K562 (cell line): ENCODE results near the gene SLC16A9. TPM values are rescaled to one million over a fixed set of nuclear protein-coding genes. Genes with fewer than 3 reads are reported as not detected.
A peak's percentile ranks its signal among the peaks of the same experiment; 100 is the strongest.

Experiments
- ELK3 ChIP-seq: fragments of 450-650 bp; formaldehyde crosslinking; IDR thresholded peaks from 2 replicates; pipeline ENCODE4 v1.4.0; 2020; ENCODE audit warnings: mild to moderate bottlenecking
- ILK ChIP-seq: fragments of 450-650 bp; IDR thresholded peaks from 2 replicates; pipeline ENCODE4 v1.6.1; 2016; ENCODE audit warnings: missing genetic modification characterization, low read depth, mild to moderate bottlenecking, missing compliant biosample characterization, moderate library complexity, borderline replicate concordance
- MAFF ChIP-seq: IDR thresholded peaks from 2 replicates; pipeline ENCODE4 v1.6.1; 2012; ENCODE audit warnings: low read length, improper control_type of control experiment
- MAFG ChIP-seq: fragments of 450-650 bp; conservative IDR thresholded peaks from 2 replicates; pipeline ENCODE4 v1.6.1; 2016; ENCODE audit warnings: missing genetic modification characterization, missing compliant biosample characterization
- MBD2 ChIP-seq: sonication (generic); IDR thresholded peaks from 2 replicates; pipeline ENCODE4 v1.6.1; 2016; ENCODE audit warnings: low read depth, borderline replicate concordance
- NR2C2 ChIP-seq, 2 experiments: fragments of 200-800 bp in 1 of 2; sonication (Bioruptor generic) in 1 of 2; sonication (generic) in 1 of 2; formaldehyde crosslinking in 1 of 2; IDR thresholded peaks; 2 replicates each; pipeline versions ENCODE4 v1.6.1 to v1.8.0; 2016 to 2022; ENCODE audit warnings: mild to moderate bottlenecking in 1 of 2, missing compliant biosample characterization in 1 of 2, missing genetic modification characterization in 1 of 2, missing genetic modification reagents in 1 of 2
- SMARCE1 ChIP-seq: fragments of 450-650 bp; IDR thresholded peaks from 2 replicates; pipeline ENCODE4 v1.7.1; 2016; ENCODE audit warnings: mild to moderate bottlenecking
- SNRNP70 ChIP-seq: fragments of 200-400 bp; formaldehyde crosslinking; optimal IDR thresholded peaks from 2 replicates; pipeline ENCODE3; 2017; ENCODE audit warnings: low read depth, low read length
- SP1 ChIP-seq: sonication (generic); formaldehyde crosslinking; IDR thresholded peaks from 2 replicates; pipeline ENCODE4 v1.8.1; 2022; ENCODE audit warnings: mild to moderate bottlenecking, missing genetic modification reagents
- ZC3H11A ChIP-seq: IDR thresholded peaks from 2 replicates; pipeline ENCODE4 v1.6.1; 2012; ENCODE audit warnings: low read depth, low read length, improper control_type of control experiment
- ZNF316 ChIP-seq: fragments of 450-650 bp; IDR thresholded peaks from 2 replicates; pipeline ENCODE4 v1.6.1; 2016
- polyA plus RNA-seq, 8 experiments: library from polyadenylated mRNA; depleted of rRNA in 4 of 8; stranded (reverse) in 5 of 8; unstranded in 3 of 8; fragments of >200 nt; fragmentation: Nextera tagmentation in 2 of 8; fragmentation: Illumina TruSeq in 1 of 8; extraction: Ambion mirVana in 2 of 8; extraction: Trizol in 1 of 8; gene quantifications; 2 replicates each; pipeline versions ENCODE4 v1.2.1 to v1.2.3, GENCODE V29; 2011 to 2014; ENCODE audit warnings: inconsistent platforms in 1 of 8, missing spikeins in 1 of 8
- total RNA-seq, 7 experiments: library from RNA; depleted of rRNA in 6 of 7; stranded (reverse); fragments of >200 nt in 6 of 7; fragmentation: Illumina TruSeq in 2 of 7; extraction: Trizol in 2 of 7; gene quantifications; 2 replicates each; pipeline versions ENCODE4 v1.2.1 to v1.2.3, GENCODE V29; 2011 to 2021; ENCODE audit warnings: low replicate concordance in 1 of 7
- TF ChIP-seq, protein P1 (sequence below): fragments of 250-450 bp; sonication (Bioruptor Pico); IDR thresholded peaks from 2 replicates; pipeline ENCODE4 v1.4.0; 2020
- TF ChIP-seq, protein P2 (sequence below): fragments of 450-650 bp; formaldehyde crosslinking; IDR thresholded peaks from 2 replicates; pipeline ENCODE4 v1.4.0; 2022; ENCODE audit warnings: missing genetic modification characterization
- TF ChIP-seq, protein P3 (sequence below): conservative IDR thresholded peaks from 2 replicates; pipeline ENCODE4 v1.6.1; 2011; ENCODE audit warnings: low read depth, mild to moderate bottlenecking, low read length; ENCODE audit not compliant: control insufficient read depth

Gene SLC16A9
- total and polyA plus RNA-seq, 9 of the 15 experiments (the other 6 are each of a cell fraction or from before 2014, with no cell fraction given) = 0.90 to 6.4 (median 2.1) TPM

- no peak for TF ChIP-seq SP1
- TF ChIP-seq NR2C2 (CRISPR knock-in tag; IDR thresholded peaks at IDR 0.05) = no peak
- TF ChIP-seq NR2C2 (tag; IDR thresholded peaks at IDR 0.05) = no peak
- TF ChIP-seq, protein P1, sequence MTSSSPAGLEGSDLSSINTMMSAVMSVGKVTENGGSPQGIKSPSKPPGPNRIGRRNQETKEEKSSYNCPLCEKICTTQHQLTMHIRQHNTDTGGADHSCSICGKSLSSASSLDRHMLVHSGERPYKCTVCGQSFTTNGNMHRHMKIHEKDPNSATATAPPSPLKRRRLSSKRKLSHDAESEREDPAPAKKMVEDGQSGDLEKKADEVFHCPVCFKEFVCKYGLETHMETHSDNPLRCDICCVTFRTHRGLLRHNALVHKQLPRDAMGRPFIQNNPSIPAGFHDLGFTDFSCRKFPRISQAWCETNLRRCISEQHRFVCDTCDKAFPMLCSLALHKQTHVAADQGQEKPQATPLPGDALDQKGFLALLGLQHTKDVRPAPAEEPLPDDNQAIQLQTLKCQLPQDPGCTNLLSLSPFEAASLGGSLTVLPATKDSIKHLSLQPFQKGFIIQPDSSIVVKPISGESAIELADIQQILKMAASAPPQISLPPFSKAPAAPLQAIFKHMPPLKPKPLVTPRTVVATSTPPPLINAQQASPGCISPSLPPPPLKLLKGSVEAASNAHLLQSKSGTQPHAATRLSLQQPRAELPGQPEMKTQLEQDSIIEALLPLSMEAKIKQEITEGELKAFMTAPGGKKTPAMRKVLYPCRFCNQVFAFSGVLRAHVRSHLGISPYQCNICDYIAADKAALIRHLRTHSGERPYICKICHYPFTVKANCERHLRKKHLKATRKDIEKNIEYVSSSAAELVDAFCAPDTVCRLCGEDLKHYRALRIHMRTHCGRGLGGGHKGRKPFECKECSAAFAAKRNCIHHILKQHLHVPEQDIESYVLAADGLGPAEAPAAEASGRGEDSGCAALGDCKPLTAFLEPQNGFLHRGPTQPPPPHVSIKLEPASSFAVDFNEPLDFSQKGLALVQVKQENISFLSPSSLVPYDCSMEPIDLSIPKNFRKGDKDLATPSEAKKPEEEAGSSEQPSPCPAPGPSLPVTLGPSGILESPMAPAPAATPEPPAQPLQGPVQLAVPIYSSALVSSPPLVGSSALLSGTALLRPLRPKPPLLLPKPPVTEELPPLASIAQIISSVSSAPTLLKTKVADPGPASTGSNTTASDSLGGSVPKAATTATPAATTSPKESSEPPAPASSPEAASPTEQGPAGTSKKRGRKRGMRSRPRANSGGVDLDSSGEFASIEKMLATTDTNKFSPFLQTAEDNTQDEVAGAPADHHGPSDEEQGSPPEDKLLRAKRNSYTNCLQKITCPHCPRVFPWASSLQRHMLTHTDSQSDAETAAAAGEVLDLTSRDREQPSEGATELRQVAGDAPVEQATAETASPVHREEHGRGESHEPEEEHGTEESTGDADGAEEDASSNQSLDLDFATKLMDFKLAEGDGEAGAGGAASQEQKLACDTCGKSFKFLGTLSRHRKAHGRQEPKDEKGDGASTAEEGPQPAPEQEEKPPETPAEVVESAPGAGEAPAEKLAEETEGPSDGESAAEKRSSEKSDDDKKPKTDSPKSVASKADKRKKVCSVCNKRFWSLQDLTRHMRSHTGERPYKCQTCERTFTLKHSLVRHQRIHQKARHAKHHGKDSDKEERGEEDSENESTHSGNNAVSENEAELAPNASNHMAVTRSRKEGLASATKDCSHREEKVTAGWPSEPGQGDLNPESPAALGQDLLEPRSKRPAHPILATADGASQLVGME (CRISPR knock-in tag) = no peak
- TF ChIP-seq MAFF = peak; percentile 55
- TF ChIP-seq ZNF316 = peak; percentile 74
- TF ChIP-seq MBD2 = no peak
- no peak for TF ChIP-seq SMARCE1
- TF ChIP-seq SNRNP70 = no peak
- TF ChIP-seq, protein P2, sequence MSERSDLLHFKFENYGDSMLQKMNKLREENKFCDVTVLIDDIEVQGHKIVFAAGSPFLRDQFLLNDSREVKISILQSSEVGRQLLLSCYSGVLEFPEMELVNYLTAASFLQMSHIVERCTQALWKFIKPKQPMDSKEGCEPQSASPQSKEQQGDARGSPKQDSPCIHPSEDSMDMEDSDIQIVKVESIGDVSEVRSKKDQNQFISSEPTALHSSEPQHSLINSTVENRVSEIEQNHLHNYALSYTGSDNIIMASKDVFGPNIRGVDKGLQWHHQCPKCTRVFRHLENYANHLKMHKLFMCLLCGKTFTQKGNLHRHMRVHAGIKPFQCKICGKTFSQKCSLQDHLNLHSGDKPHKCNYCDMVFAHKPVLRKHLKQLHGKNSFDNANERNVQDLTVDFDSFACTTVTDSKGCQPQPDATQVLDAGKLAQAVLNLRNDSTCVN (CRISPR knock-in tag) = no peak
- TF ChIP-seq MAFG (tag) = peak; percentile 56
- TF ChIP-seq ILK (tag) = no peak
- no peak for TF ChIP-seq ELK3 (CRISPR knock-in tag)
- TF ChIP-seq, protein P3, sequence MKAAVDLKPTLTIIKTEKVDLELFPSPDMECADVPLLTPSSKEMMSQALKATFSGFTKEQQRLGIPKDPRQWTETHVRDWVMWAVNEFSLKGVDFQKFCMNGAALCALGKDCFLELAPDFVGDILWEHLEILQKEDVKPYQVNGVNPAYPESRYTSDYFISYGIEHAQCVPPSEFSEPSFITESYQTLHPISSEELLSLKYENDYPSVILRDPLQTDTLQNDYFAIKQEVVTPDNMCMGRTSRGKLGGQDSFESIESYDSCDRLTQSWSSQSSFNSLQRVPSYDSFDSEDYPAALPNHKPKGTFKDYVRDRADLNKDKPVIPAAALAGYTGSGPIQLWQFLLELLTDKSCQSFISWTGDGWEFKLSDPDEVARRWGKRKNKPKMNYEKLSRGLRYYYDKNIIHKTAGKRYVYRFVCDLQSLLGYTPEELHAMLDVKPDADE = no peak
- no peak for TF ChIP-seq ZC3H11A
These were observed 101.7 kb downstream of the SLC16A9 start (continued) for GRCh38 chr10:59607970-59608369.
